Measurements from ENCODE around the gene NUP43.
"Not testable (repeated sequence)": the region's sequence is repeated elsewhere in the genome, so short reads cannot be mapped to it uniquely, and the experiment has no call there.

The NUP43 gene

DNA sequence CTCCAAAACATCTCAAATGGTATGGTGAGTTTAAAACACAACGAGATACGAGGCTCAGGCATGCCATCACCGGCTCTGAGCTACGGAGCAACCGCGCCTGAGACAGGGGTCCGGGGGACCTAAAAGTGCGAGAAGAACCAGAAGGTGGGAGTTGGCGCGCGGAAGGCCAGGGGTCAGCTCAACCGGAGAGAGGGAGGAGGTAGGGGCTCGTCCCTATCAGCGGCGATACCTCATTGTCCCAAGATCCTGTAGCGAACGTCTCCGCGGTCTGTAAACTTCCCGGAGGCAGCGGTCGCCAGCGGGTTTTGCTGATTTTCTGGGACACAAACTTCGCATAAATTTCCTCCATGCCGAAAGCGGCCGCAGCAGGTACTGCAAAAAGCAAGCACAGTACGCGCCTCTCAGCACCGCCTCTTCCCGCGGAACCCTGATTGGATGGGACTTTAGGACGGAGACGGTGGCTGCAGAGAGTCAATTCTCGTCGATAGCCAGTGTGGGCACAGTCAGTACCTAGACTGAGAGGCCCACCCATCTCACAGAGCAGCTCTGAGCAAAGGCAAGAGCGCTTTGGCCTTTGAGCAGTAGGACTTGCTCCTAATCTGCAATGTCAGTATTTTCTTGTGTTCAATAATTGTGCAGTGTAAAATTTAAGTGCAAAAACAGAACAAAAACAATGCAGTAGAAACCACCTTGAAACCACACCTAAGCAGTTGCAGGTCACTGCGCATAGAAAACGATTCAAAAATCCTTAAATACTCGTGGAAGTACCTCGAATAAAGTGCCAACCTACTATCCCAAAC is at the start of gene NUP43:
NUP43 (minus strand) TSS at position 383 of the 800 bp plus-strand sequence; CDS start at position 349, 34 bp downstream.
- DNase-seq = peak; percentile 79 to 90 (median 84)

DNA sequence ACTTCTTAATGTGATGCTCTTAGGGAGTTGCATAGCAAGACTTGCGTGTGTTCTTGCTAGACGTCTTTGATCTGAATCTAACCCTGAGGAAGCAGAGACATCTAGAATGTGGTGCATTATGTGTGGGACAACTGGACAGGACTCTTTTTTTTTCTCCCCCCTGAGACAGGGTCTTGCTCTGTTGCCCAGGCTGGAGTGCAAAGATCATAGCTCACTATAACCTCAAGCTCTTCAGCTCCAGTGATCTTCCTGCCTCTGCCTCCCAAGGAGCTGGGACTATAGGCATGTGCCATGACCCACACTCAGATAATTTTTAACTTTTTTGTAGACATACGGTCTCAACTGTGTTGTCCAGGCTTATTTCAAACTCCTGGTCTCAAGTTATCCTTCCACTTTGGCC is 37.2 kb upstream of the NUP43 start:
- DNase-seq = no peak

- DNase-seq = no peak
These were observed 36.0 kb upstream of the NUP43 start for GRCh38 chr6:149782337-149782736.

DNA sequence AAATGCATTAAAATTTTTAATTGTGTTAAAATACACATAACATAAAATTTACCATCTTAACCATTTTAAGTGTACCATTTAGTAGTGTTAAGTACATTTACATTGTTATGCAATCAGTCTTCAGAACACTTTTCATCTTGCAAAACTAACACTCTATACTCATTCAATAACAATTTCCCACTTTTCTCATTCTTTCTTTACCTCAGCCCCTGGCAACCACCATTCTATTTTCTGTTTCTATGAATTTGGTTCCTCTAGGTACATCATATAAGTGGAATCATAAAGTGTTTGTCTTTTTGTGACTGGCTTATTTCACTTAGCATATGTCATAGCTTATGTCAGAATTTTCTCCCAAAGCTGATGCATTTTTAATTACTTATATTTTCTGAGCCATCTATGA is 35.4 kb upstream of the NUP43 start:
- no peak for DNase-seq

GRCh38 chr6:149779644-149779963 is 33.3 kb upstream of the NUP43 start:
- DNase-seq = no peak

DNA sequence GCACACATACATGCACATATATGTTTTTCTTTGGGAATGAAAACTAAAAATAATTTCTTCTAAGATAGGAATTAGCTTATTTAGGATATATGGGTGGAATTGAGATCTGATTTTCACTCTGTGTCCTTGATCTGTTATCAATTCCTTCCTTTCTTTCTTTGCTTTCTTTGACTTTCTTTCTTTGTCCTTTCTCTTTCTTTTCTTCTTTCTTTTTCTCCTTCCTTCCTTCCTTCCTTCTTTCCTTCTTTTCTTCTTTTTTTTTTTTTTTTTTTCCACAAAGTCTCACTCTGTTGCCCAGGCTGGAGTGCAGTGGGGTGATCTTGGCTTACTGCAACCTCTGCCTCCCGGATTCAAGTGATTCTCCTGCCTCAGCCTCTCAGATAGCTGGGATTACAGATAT is 31.3 kb upstream of the NUP43 start:
- no peak for DNase-seq

GRCh38 chr6:149771925-149772324 is 25.6 kb upstream of the NUP43 start:
- no peak for DNase-seq

DNA sequence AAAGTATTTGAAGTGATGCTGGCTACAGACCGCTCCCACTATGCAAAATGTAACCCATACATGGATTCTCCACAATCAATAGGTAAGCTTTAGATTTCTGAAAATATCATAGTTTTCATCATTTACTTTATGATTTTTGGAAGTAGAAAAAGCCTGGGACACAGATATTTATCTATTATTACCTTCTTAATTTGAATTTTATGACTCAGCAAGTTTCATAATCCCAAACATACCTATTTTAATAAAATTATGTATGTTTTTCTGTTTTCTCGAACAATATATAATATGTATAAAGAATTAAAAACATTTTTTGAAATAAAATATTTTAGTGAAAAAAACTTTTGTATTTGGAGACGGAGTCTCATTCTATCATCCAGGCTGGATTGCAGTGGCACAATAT is 24.9 kb upstream of the NUP43 start:
- DNase-seq = no peak

GRCh38 chr6:149769676-149770075 is 23.3 kb upstream of the NUP43 start:
- no peak for DNase-seq

GRCh38 chr6:149766156-149766769 is 19.9 kb upstream of the NUP43 start:
- no peak for DNase-seq

DNA sequence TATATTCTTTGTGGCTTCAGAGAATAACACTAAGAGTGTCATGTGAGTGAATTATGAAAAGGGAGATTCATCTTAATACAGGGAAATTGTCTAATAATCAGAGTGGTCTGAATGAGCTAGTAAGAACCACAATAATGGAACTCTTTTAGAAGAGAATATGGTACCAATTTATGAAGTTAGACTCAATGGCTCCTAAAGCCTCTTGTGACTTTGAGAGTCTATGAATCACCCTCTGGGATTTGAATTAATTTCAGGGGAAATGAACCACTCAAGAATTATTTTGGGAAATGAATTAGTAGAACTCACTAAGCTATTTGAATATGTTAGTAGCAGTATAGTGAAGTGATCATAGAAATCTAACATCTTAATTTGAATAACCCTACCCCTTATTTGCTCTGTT is 17.5 kb upstream of the NUP43 start:
- DNase-seq = no peak

DNA sequence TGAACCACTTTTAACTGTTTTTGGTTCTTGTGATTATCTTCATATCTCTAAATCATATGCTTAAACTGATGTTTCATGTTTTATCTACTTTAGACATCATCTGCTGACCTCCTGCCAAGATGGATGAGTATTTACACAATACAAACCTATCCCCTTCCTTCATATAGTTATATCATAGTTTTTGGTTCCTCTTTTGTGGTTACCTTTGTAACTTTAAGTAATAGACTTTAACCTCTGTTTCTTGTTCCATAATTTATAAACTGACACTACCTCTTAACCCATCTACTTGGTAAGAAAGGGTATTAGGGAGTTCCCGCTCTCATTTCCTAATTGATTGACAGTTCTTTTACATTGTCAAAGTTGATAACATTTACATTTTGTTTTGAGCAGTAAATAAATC is 15.1 kb upstream of the NUP43 start:
- DNase-seq = no peak

DNA sequence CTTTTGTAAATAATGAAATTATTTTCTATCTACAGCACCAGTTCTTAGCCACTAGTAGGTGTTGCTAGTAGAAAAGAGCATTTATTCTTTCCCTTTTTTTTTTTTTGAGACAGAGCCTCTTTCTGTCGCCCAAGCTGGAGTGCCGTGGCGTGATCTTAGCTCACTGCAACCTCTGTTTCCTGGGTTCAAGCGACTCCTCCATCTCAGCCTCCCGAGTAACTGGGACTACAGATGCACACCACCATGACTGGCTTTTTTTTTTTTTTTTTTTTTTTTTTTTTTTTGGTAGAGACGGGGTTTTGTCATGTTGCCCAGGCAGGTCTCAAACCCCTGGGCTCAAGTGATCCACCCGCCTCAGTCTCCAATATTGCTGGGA is 9.9 kb upstream of the NUP43 start:
- DNase-seq = no peak

DNA sequence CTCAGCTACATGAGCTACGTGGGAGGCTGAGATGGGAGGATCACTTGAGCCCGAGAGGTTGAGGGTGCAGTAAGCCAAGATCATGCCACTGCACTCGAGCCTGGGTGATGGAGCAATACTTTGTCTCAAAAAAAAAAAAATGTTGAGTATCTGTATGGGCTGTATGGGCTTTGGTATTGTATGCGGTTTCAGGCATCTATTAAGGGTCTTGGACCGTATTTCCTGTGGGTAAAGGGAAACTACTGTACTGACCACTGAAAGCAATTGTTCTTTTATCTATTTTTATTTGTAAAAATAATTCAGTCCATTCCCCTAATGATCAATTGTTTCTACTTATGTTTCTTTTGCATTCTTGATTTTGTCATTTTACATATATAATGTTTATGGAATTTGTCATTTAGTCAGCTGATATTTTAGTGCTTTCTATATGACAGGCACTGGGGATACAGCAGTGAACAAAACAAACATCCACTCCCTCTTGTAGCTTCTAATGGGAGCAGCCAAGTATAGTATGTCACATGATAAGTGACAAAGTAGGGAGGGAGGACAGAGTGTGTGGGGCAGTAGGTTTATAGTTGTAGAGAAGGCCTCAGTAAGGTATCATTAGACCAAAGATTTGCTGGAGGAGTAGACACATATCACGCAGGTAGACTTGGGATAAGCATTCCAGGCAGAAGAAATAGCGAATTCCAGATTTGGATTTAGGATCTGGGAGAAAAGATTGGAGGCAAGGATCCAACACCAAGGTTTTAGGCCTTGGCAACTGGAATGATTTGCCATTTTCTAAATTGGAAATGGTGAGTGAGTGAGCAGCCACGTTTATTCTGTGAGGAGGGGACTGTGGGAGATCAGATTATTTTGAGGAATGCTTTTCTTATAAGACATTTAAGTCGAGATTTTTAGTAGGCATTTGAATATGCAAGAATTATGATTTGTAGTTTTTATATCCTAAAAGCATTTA is 9.3 kb upstream of the NUP43 start:
- DNase-seq = no peak

DNA sequence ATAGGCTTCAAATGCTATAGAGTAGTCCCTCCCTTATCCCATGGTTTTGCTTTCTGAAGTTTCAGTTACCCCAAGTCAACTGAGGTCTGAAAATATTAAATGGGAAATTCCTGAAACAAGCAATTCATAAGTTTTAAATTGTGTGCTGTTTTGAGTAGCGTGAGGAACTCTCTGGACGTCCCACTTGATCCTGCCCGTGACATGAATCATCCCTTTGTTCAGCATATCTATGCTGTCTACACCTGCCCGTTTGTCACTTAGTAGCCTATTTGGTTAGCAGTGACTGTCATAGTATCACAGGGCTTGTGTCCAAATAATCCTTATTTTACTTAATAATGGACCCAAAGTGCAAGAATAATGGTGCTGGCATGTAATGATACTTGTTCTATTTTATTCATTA is 8.2 kb upstream of the NUP43 start:
- DNase-seq = no peak

DNA sequence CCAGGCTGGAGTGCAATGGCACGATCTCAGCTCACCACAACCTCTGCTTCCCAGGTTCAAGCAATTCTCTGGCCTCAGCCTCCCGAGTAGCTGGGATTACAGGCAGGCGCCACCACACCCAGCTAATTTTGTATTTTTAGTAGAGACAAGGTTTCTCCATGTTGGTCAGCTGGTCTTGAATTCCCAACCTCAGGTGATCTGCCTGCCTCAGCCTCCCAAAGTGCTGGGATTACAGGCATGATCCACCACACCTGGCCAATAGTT is 7.0 kb upstream of the NUP43 start:
- not testable (repeated sequence) for DNase-seq

DNA sequence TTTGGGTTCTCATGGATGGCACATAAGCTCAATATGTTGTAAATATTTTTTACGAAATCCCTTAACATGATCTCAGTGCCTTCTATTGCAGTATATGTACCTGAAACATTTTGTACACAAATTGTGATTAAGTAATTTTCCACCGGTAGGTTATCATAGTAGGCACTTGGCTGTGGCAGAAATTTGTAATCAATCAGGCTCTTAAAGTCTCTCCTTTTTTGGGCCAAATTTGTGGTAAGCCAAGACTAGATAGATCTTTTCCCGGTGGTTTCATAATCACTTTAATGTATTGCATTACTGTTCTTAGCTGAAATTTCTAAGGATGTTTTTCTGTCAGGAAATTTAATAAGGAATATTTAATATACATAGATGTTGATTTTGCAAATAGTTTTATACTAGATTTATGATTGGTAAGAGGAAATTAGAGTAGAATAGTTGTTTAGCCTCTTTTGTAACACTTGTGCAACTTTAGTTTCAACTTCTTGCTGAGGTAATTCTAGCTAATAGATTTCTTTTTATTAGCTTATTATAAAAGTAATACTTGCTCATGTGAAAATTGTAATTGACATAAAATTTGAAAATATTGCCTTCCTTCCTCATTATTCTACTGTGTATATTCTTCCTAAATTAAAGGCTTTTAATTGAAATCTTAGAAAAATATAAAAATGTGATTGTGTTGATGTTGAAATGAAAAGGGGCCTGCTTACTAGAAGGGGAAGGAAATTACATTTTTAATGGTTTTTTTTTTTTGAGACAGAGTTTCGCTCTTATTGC is 6.5 kb upstream of the NUP43 start:
- no peak for DNase-seq

DNA sequence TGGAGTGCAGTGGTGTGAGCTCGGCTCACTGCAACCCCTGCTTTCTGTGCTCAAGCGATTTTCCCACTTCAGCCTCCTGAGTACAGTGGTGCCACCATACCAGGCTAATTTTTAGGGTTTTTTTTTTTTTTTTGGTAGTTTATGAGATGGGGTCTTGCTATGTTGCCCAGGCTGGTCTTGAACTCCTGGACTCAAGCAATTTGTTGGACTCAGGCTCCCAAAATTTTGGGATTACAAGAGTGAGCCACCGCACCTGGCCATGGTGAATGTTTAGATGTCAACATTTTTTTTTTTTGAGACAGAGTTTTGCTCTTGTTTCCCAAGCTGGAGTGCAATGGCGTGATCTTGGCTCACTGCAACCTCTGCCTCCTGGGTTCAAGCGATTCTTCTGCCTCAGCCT is 5.6 kb upstream of the NUP43 start:
- not testable (repeated sequence) for DNase-seq

DNA sequence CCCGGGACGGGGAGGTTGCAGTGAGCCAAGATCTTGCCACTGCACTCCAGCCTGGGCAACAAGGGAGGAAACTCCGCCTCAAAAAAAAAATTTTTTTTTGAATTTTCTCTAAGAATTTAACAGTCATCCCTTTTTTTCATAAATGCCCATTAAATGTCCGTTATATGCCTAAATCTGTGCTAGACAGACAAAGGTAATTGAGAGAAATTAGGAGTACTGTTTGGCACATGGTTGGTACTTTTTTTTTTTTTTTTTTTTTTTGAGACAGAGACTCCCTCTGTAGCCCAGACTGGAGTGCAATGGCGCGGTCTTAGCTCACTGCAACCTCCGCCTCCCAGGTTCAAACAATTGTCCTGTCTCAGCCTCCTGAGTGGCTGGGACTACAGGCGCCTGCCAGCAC is 4.9 kb upstream of the NUP43 start:
- no peak for DNase-seq

DNA sequence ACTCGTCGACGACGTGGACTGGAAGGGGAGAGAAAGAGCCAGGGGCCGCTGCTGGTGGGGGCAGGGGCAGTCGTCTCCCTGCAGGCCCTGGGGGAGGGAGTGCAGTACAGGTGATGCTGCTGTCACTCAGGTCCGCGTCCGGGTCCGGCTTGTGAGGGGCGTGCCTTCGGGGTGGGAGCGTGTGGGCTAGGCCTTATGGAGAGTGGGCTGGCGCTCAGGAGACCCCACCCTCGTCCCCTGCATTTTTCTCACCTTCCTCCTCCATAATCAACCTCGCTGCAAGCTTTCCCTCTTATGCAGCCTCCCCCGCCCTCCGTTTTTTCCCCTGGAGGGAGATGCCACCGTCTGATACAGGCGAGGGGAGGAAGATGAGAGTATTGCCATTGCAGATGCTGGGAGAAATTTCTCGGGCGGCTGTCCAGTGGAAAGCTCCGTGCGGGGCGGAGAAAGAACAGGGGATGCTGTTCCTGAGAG is 3.8 kb upstream of the NUP43 start:
- DNase-seq = peak in 1 of 4 experiments; percentile 28

GRCh38 chr6:149749594-149750135 is 3.3 kb upstream of the NUP43 start, which contains the start of gene PCMT1:
PCMT1 (plus strand) TSS chr6:149749741; CDS start chr6:149749902, 161 bp downstream.
- peak; percentile 68 to 91 (median 74) for DNase-seq

DNA sequence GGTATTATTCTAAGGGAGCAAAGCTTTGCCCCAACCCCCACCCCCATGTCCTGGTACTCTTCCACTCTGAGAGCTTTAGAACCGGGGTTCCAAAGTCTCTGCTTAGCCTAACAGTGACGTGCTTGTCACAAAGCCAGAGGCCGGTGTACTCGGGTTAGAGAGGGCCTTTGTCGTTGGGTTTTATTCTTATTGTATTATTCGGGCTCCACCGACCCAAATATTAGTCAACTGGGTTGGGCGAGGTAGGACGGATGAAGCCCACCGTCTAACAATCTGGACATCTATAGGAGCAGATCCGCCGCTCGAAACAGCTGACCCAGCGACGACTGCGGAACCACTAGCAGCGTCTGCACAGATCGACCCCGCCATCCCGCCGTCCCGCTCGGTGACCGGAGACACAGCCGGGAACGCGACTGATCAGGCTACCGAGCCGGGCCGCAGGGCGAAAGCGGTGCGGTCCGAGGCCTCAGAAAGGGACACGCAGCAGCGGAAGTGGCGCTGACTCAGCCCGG is 2.8 kb upstream of the NUP43 start:
- DNase-seq = not testable (repeated sequence)

Data from activated naive CD4-positive, alpha-beta T cell (primary cell).